GM18873 (cell line): ENCODE results near the gene RPRM.
"Not testable (repeated sequence)": the region's sequence is repeated elsewhere in the genome, so short reads cannot be mapped to it uniquely, and the experiment has no call there.

Experiments used
- ATAC-seq: cut with Tn5 transposase; IDR thresholded peaks from one replicate; pipeline ENCODE4 v1.9.1; 2021; ENCODE audit warnings: mild to moderate bottlenecking, moderate library complexity, moderate number of reproducible peaks; ENCODE audit not compliant: unreplicated experiment, low FRiP score

RPRM gene

GRCh38 chr2:153478289-153479261 lies at the start of gene RPRM:
Gene RPRM (minus strand): TSS chr2:153478762. CDS start chr2:153478565, 197 bp downstream.
- peak; percentile 75 for ATAC-seq

- no peak for ATAC-seq
Measured at GRCh38 chr2:153519257-153519875, 40.8 kb upstream of the RPRM start.

- no peak for ATAC-seq
Measured at GRCh38 chr2:153512331-153512730, 33.8 kb upstream of the RPRM start.

GRCh38 chr2:153510996-153511395 lies 32.4 kb upstream of the RPRM start:
- ATAC-seq = no peak

- ATAC-seq = no peak
Measured at GRCh38 chr2:153509133-153509532, 30.6 kb upstream of the RPRM start.

- not testable (repeated sequence) for ATAC-seq
Measured at GRCh38 chr2:153506499-153506898, 27.9 kb upstream of the RPRM start.

GRCh38 chr2:153499439-153499838 lies 20.9 kb upstream of the RPRM start:
- no peak for ATAC-seq

- ATAC-seq = no peak
Measured at GRCh38 chr2:153497938-153498629, 19.5 kb upstream of the RPRM start.

- ATAC-seq = no peak
Measured at GRCh38 chr2:153495725-153496124, 17.2 kb upstream of the RPRM start.

GRCh38 chr2:153488072-153488471 lies 9.5 kb upstream of the RPRM start:
- no peak for ATAC-seq

- ATAC-seq = no peak
Measured at GRCh38 chr2:153487448-153487847, 8.9 kb upstream of the RPRM start.

GRCh38 chr2:153479573-153479972 lies 1.0 kb upstream of the RPRM start:
- ATAC-seq = no peak

GRCh38 chr2:153477636-153478288 lies 800 bp downstream of the RPRM start:
- ATAC-seq = no peak

GRCh38 chr2:153476816-153477635 lies 1.5 kb downstream of the RPRM start:
- no peak for ATAC-seq

- ATAC-seq = no peak
Measured at GRCh38 chr2:153476491-153476815, 2.1 kb downstream of the RPRM start.

- no peak for ATAC-seq
Measured at GRCh38 chr2:153474876-153475435, 3.6 kb downstream of the RPRM start.

- no peak for ATAC-seq
Measured at GRCh38 chr2:153474407-153474806, 4.2 kb downstream of the RPRM start.

- no peak for ATAC-seq
Measured at GRCh38 chr2:153470867-153471266, 7.7 kb downstream of the RPRM start.

GRCh38 chr2:153464395-153464794 lies 14.2 kb downstream of the RPRM start:
- ATAC-seq = no peak
